SK-N-MC (cell line): ENCODE data around the gene HPS5.

Source experiments
- DNase-seq: peaks from one replicate; pipeline ENCODE4 v3.0.0-alpha.2; 2011; ENCODE audit warnings: low read depth, low spot score
- H3K27ac ChIP-seq: fragments of 200-600 bp; sonication (generic); 2 replicates; pipeline ENCODE4 v1.5.1; 2016; ENCODE audit warnings: mixed run types
- H3K36me3 ChIP-seq: fragments of 200-600 bp; sonication (generic); 2 replicates; pipeline ENCODE4 v1.6.1; 2017; ENCODE audit warnings: antibody characterized with exemption, low read length, mixed read lengths; ENCODE audit not compliant: insufficient read depth
- H3K4me3 ChIP-seq: fragments of 200-600 bp; sonication (generic); 2 replicates; pipeline ENCODE4 v1.5.1; 2016
- H3K9ac ChIP-seq: fragments of 200-600 bp; sonication (generic); 2 replicates; pipeline ENCODE4 v1.8.0; 2017; ENCODE audit warnings: mixed run types, mixed read lengths; ENCODE audit not compliant: insufficient read length
- H3K9me3 ChIP-seq: fragments of 200-600 bp; sonication (generic); 2 replicates; pipeline ENCODE4 v1.6.1; 2017; ENCODE audit warnings: low read depth, mild to moderate bottlenecking, antibody characterized with exemption, low read length, moderate library complexity, mixed read lengths
- EZH2 ChIP-seq: fragments of 200-600 bp; sonication (generic); IDR thresholded peaks from one replicate; pipeline ENCODE4 v1.6.1; 2017; ENCODE audit warnings: antibody characterized with exemption
- FOXP2 ChIP-seq: optimal IDR thresholded peaks from 2 replicates; pipeline ENCODE3; 2011; ENCODE audit warnings: mild to moderate bottlenecking, moderate library complexity; ENCODE audit not compliant: insufficient read depth; ENCODE audit errors: extremely low read length, control extremely low read depth
- POLR2AphosphoS5 ChIP-seq: IDR thresholded peaks from 2 replicates; pipeline ENCODE4 v1.6.1; 2012; ENCODE audit warnings: mild to moderate bottlenecking, low read depth, low read length, borderline replicate concordance

HPS5 gene

GRCh38 chr11:18313965-18314763 is 7.8 kb downstream of the HPS5 start:
- no peak for DNase-seq
- TF ChIP-seq POLR2AphosphoS5 (no peak), EZH2 (no peak), FOXP2 (no peak)
- no peaks in the 10 kb centered on the region for H3K9me3 ChIP-seq
- H3K27ac ChIP-seq, result no peak overlapping the region
- no peak overlapping the region for H3K4me3 ChIP-seq
- H3K36me3 ChIP-seq, result peaks cover 22% of the 10 kb centered on the region
- H3K9ac ChIP-seq, result no peak overlapping the region

GRCh38 chr11:18312663-18313420 is 9.1 kb downstream of the HPS5 start:
- no peak overlapping the region for H3K9ac ChIP-seq
- H3K27ac ChIP-seq, result peak overlapping the region; percentile 38; the same call in 1 of the 2 replicates
- H3K36me3 ChIP-seq, result peaks cover 35% of the 10 kb centered on the region
- TF ChIP-seq POLR2AphosphoS5, result no peak
- TF ChIP-seq FOXP2, result no peak
- TF ChIP-seq EZH2, result no peak
- no peak for DNase-seq
- H3K4me3 ChIP-seq, result no peak overlapping the region
- no peaks in the 10 kb centered on the region for H3K9me3 ChIP-seq

GRCh38 chr11:18312012-18312411 is 9.9 kb downstream of the HPS5 start:
- TF ChIP-seq FOXP2 (no peak), EZH2 (no peak), POLR2AphosphoS5 (no peak)
- H3K4me3 ChIP-seq, result no peak overlapping the region
- peaks cover 36% of the 10 kb centered on the region for H3K36me3 ChIP-seq
- H3K9me3 ChIP-seq, result no peaks in the 10 kb centered on the region
- no peak for DNase-seq
- H3K27ac ChIP-seq, result no peak overlapping the region
- H3K9ac ChIP-seq, result no peak overlapping the region

GRCh38 chr11:18310800-18311340 is 11.1 kb downstream of the HPS5 start:
- DNase-seq, result no peak
- TF ChIP-seq EZH2 (no peak), FOXP2 (no peak), POLR2AphosphoS5 (no peak)
- Histone ChIP-seq H3K4me3 (no peak overlapping the region), H3K9me3 (no peaks in the 10 kb centered on the region), H3K9ac (no peak overlapping the region), H3K27ac (no peak overlapping the region), H3K36me3 (peaks cover 48% of the 10 kb centered on the region)

- TF ChIP-seq POLR2AphosphoS5 (no peak), FOXP2 (no peak), EZH2 (no peak)
- Histone ChIP-seq H3K9ac (no peak overlapping the region), H3K36me3 (peaks cover 57% of the 10 kb centered on the region), H3K27ac (no peak overlapping the region), H3K4me3 (no peak overlapping the region), H3K9me3 (no peaks in the 10 kb centered on the region)
- no peak for DNase-seq
Measured at GRCh38 chr11:18309691-18310090, 12.2 kb downstream of the HPS5 start.

- Histone ChIP-seq H3K27ac (no peak overlapping the region), H3K9ac (no peak overlapping the region), H3K36me3 (peaks cover 64% of the 10 kb centered on the region), H3K4me3 (no peak overlapping the region), H3K9me3 (no peaks in the 10 kb centered on the region)
- no peak for DNase-seq
- no peak for TF ChIP-seq EZH2
- TF ChIP-seq FOXP2, result no peak
- no peak for TF ChIP-seq POLR2AphosphoS5
Measured at GRCh38 chr11:18308242-18308641, 13.7 kb downstream of the HPS5 start.

- DNase-seq, result no peak
- no peaks in the 10 kb centered on the region for H3K9me3 ChIP-seq
- no peak overlapping the region for H3K9ac ChIP-seq
- H3K4me3 ChIP-seq, result no peak overlapping the region
- H3K36me3 ChIP-seq, result peaks cover 70% of the 10 kb centered on the region
- no peak for TF ChIP-seq POLR2AphosphoS5
- no peak overlapping the region for H3K27ac ChIP-seq
Measured at GRCh38 chr11:18307461-18308139, 14.3 kb downstream of the HPS5 start.

GRCh38 chr11:18304745-18305144 is 17.2 kb downstream of the HPS5 start:
- no peak overlapping the region for H3K27ac ChIP-seq
- no peak overlapping the region for H3K4me3 ChIP-seq
- H3K36me3 ChIP-seq, result peaks cover 69% of the 10 kb centered on the region
- no peaks in the 10 kb centered on the region for H3K9me3 ChIP-seq
- no peak overlapping the region for H3K9ac ChIP-seq
- DNase-seq, result no peak
- TF ChIP-seq FOXP2, result no peak
- no peak for TF ChIP-seq POLR2AphosphoS5
- TF ChIP-seq EZH2, result no peak
